A673 (cell line): ENCODE data around the gene AKAP17A. TPM values are rescaled to one million over a fixed set of nuclear protein-coding genes. Genes with fewer than 3 reads are reported as not detected.

ENCODE experiments used
- Bru-seq: library from RNA; stranded (reverse); fragments of 400-500 nt; gene quantifications from one replicate; lab custom pipeline; 2021; lab: Mats Ljungman, UMichigan
- BruChase-seq, 2 experiments: library from RNA; stranded (reverse); fragments of 400-500 nt; gene quantifications; one replicate each; lab custom pipeline; 2021; lab: Mats Ljungman, UMichigan
- BruUV-seq: library from RNA; stranded (reverse); fragments of 400-500 nt; replicated peaks from 2 replicates; lab custom pipeline; 2021; lab: Mats Ljungman, UMichigan
- CTCF ChIA-PET: fragments of 300-600 bp; sonication (Branson Sonifier 250); formaldehyde crosslinking; loops from one replicate; lab custom pipeline; 2022; ENCODE audit warnings: antibody characterized with exemption; lab: Charles Lee
- POLR2A ChIA-PET: fragments of 300-600 bp; sonication (Branson Sonifier 250); formaldehyde crosslinking; loops from one replicate; lab custom pipeline; 2022; ENCODE audit warnings: antibody characterized with exemption; ENCODE audit not compliant: low non-redundant PET; lab: Charles Lee
- DNase-seq: peaks from one replicate; pipeline ENCODE4 v3.0.0-alpha.2; 2015; ENCODE audit warnings: low spot score
- H3K27ac ChIP-seq: fragments of 200-600 bp; sonication (generic); 2 replicates; pipeline ENCODE4 v1.5.1; 2016; ENCODE audit warnings: mixed run types, low read depth, mild to moderate bottlenecking, mixed read lengths, antibody characterized with exemption, low read length; ENCODE audit not compliant: poor library complexity, severe bottlenecking
- H3K27me3 ChIP-seq: fragments of 200-600 bp; sonication (generic); replicated peaks from 2 replicates; pipeline ENCODE4 v1.6.1; 2017; ENCODE audit warnings: mixed run types, low read depth, mild to moderate bottlenecking, mixed read lengths, antibody characterized with exemption, low read length; ENCODE audit not compliant: insufficient read depth, poor library complexity
- H3K36me3 ChIP-seq: fragments of 200-600 bp; sonication (generic); 2 replicates; pipeline ENCODE4 v1.6.1; 2016; ENCODE audit warnings: mixed run types, mild to moderate bottlenecking, mixed read lengths, antibody characterized with exemption, low read length; ENCODE audit not compliant: insufficient read depth, poor library complexity, severe bottlenecking
- H3K4me1 ChIP-seq: fragments of 200-600 bp; sonication (generic); 2 replicates; pipeline ENCODE4 v1.6.1; 2017; ENCODE audit warnings: mixed run types, mild to moderate bottlenecking, mixed read lengths, antibody characterized with exemption, low read length; ENCODE audit not compliant: insufficient read depth, poor library complexity, severe bottlenecking
- H3K4me3 ChIP-seq: fragments of 200-600 bp; sonication (generic); 2 replicates; pipeline ENCODE4 v1.5.1; 2016; ENCODE audit warnings: low read depth, mixed run types, mild to moderate bottlenecking, mixed read lengths, low read length; ENCODE audit not compliant: poor library complexity, severe bottlenecking
- H3K9me3 ChIP-seq: fragments of 200-600 bp; sonication (generic); 2 replicates; pipeline ENCODE4 v1.6.1; 2016; ENCODE audit warnings: mixed run types, low read depth, mild to moderate bottlenecking, mixed read lengths, antibody characterized with exemption, low read length; ENCODE audit not compliant: poor library complexity, severe bottlenecking
- EZH2 ChIP-seq: fragments of 200-600 bp; sonication (generic); IDR thresholded peaks from 2 replicates; pipeline ENCODE4 v1.6.1; 2017; ENCODE audit warnings: borderline replicate concordance, low read depth, mild to moderate bottlenecking, mixed read lengths, antibody characterized with exemption, low read length; ENCODE audit not compliant: poor library complexity, severe bottlenecking
- intact Hi-C: fragments of 100-400 bp; cut with micrococcal nuclease; formaldehyde crosslinking; loops from one replicate; pipeline ENCODE4 v1.10.0; 2022; ENCODE audit not compliant: unreplicated experiment
- long read RNA-seq: library from polyadenylated mRNA; stranded (forward); transcript quantifications from one replicate; pipeline ENCODE4 v2.0.0, GENCODE V29; 2022
- total RNA-seq: library from RNA; stranded (reverse); gene quantifications from 2 replicates; pipeline ENCODE4 v1.2.3, GENCODE V29; 2021
- TF ChIP-seq, protein P1 (sequence below): fragments of 300-800, 200-600 bp; sonication (generic); conservative IDR thresholded peaks from 2 replicates; pipeline ENCODE4 v1.5.1; 2017; ENCODE audit warnings: low read depth, mild to moderate bottlenecking, antibody characterized with exemption, low read length, moderate library complexity, mixed read lengths

Gene AKAP17A, protein sequence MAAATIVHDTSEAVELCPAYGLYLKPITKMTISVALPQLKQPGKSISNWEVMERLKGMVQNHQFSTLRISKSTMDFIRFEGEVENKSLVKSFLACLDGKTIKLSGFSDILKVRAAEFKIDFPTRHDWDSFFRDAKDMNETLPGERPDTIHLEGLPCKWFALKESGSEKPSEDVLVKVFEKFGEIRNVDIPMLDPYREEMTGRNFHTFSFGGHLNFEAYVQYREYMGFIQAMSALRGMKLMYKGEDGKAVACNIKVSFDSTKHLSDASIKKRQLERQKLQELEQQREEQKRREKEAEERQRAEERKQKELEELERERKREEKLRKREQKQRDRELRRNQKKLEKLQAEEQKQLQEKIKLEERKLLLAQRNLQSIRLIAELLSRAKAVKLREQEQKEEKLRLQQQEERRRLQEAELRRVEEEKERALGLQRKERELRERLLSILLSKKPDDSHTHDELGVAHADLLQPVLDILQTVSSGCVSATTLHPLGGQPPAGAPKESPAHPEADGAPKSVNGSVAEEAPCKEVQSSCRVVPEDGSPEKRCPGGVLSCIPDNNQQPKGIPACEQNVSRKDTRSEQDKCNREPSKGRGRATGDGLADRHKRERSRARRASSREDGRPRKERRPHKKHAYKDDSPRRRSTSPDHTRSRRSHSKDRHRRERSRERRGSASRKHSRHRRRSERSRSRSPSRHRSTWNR
- total RNA-seq (39.7 TPM in 2 replicates), Bru-seq, nascent RNA (percentile 66 among the genes with signal in this experiment), BruChase-seq, experiment 1, labeled RNA remaining after a 2-hour chase (percentile 75 among the genes with signal in this experiment), BruChase-seq, experiment 2, labeled RNA remaining after a 6-hour chase (percentile 74 among the genes with signal in this experiment)
- long read RNA-seq, transcript AKAP17A-201 (5 exons, 3,204 nt), result major isoform, 91 of 165 reads
- long read RNA-seq, transcript AKAP17A-203 (6 exons, 3,232 nt), result minor isoform, 12 of 165 reads
- long read RNA-seq, transcript AKAP17A-202 (4 exons, 2,187 nt), result minor isoform, 33 of 165 reads
- long read RNA-seq, partial matches to known transcripts, result 26 of 165 reads
- long read RNA-seq, other reads (novel, unspliced or antisense), result 3 of 165 reads

DNA sequence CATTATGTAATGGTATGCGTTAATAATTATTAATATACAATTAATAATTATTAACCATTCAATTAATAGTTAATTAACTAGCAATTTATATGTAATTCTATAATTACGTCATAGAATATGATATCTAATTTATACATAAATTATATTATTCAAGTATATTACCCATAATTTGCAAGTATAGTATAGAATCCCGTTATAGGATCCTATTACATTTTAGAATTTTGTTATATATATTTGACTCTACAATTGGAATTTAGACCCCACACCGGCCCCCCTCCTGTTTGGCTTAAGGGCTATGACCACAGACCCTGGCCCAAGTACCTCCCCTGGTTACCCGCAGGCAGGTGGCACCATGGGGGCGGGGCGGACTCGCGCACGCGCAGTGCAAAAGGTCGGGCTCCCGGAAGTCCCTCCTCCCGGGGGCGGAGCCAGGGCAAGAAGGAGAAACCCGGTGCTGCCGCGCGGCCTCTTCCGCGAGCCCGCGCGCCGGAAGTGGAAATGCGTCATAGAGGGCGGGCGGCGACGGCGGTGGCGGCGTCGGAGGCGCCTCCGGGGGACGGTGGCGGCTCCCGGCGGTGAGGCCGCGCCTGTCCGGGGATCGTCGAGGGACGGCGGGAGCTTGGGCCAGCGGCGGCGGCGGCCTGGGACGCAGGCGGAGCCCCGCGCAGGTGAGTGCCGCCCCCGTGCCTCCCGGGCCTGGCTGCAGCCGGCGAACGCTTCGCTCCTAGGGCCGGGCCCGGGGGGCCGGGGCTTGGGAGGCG is at the start of gene AKAP17A:
AKAP17A (plus strand) TSS at position 503 of the 761 bp plus-strand sequence. CDS start 1,859 bp downstream, outside the sequence.
- no TSS peak for BruUV-seq

DNA sequence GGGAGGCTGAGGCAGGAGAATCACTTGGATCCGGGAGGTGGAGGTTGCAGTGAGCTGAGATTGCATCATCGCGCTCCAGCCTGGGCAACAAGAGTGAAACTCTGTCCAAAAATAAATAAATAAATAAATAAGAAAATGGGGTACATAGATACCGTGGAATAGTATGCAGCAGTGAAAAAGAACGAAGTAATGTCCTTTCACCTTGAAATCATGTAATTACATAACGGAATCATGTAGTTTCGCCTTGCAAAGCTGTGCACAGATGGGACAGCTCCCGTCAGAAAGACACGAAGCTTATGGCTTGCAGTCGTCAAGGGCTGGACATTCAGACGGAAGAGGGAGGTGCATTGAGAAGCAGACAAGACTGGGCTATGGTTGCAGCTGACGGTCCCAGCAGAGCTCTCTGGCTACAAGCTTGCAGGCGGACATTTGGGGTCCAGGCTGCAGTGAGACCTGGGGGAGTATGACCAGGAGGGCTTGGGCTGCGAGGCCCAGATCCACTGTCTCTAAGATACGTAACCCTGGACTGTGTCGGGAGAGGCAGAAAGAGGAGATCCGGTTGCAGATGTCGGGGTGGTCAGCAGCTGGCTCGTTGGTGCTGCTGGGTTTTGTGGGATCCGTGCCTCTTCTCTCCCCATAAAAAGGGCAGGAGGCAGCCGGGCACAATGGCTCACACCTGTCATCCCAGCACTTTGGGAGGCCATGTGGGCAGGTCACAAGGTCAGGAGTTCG is 48.2 kb upstream of the AKAP17A start:
- intact Hi-C loops, result no loop called here
- ChIA-PET POLR2A (no interaction called here), CTCF (no interaction called here)
- Histone ChIP-seq H3K27me3 (no peaks in the 10 kb centered on the region), H3K4me3 (no peak overlapping the region), H3K4me1 (no peaks in the 10 kb centered on the region), H3K27ac (no peak overlapping the region), H3K36me3 (no peaks in the 10 kb centered on the region), H3K9me3 (no peaks in the 10 kb centered on the region)
- no peak for TF ChIP-seq EZH2
- TF ChIP-seq, protein P1, sequence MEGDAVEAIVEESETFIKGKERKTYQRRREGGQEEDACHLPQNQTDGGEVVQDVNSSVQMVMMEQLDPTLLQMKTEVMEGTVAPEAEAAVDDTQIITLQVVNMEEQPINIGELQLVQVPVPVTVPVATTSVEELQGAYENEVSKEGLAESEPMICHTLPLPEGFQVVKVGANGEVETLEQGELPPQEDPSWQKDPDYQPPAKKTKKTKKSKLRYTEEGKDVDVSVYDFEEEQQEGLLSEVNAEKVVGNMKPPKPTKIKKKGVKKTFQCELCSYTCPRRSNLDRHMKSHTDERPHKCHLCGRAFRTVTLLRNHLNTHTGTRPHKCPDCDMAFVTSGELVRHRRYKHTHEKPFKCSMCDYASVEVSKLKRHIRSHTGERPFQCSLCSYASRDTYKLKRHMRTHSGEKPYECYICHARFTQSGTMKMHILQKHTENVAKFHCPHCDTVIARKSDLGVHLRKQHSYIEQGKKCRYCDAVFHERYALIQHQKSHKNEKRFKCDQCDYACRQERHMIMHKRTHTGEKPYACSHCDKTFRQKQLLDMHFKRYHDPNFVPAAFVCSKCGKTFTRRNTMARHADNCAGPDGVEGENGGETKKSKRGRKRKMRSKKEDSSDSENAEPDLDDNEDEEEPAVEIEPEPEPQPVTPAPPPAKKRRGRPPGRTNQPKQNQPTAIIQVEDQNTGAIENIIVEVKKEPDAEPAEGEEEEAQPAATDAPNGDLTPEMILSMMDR, result no peak
- DNase-seq, result no peak
- BruUV-seq, result no TSS peak

More for the DNA sequence above, at the start of gene AKAP17A:
- H3K4me3 ChIP-seq, result peak within 1 kb of the TSS; percentile 97
- peaks cover 31% of the 10 kb centered on the region for H3K36me3 ChIP-seq
- DNase-seq, result peak; percentile 97
- H3K9me3 ChIP-seq, result no peaks in the 10 kb centered on the region
- no peak for TF ChIP-seq EZH2
- TF ChIP-seq, protein P1, result no peak
- no peaks in the 10 kb centered on the region for H3K27me3 ChIP-seq
- intact Hi-C loops, result no loop called here
- CTCF ChIA-PET, result no interaction called here
- peak within 1 kb of the TSS; percentile 92 for H3K27ac ChIP-seq
- H3K4me1 ChIP-seq, result no peaks in the 10 kb centered on the region
- POLR2A ChIA-PET, result no interaction called here
